Measurements from ENCODE around the gene CCDC137. TPM values are rescaled to one million over a fixed set of nuclear protein-coding genes. Genes with fewer than 3 reads are reported as not detected.

Gene CCDC137
- polyA plus RNA-seq, 1 donor from 2014 or later = 12.2 TPM

- H3K9me2 ChIP-seq (ENCODE audit: insufficient read depth, low read length) = no peaks in the 10 kb centered on the region
- peaks cover 5% of the 10 kb centered on the region for H3K36me3 ChIP-seq (ENCODE audit: insufficient read depth, low read length)
- H3K27ac ChIP-seq (ENCODE audit: low read length) = no peak overlapping the region
- no peaks in the 10 kb centered on the region for H3K9me3 ChIP-seq (ENCODE audit: low read length)
- no peak overlapping the region for H3K4me2 ChIP-seq (ENCODE audit: low read length)
- TF ChIP-seq EZH2 (IDR thresholded peaks at IDR 0.05; ENCODE audit: borderline replicate concordance, insufficient read depth, low read length, poor library complexity, severe bottlenecking) = no peak
- TF ChIP-seq, protein P1, sequence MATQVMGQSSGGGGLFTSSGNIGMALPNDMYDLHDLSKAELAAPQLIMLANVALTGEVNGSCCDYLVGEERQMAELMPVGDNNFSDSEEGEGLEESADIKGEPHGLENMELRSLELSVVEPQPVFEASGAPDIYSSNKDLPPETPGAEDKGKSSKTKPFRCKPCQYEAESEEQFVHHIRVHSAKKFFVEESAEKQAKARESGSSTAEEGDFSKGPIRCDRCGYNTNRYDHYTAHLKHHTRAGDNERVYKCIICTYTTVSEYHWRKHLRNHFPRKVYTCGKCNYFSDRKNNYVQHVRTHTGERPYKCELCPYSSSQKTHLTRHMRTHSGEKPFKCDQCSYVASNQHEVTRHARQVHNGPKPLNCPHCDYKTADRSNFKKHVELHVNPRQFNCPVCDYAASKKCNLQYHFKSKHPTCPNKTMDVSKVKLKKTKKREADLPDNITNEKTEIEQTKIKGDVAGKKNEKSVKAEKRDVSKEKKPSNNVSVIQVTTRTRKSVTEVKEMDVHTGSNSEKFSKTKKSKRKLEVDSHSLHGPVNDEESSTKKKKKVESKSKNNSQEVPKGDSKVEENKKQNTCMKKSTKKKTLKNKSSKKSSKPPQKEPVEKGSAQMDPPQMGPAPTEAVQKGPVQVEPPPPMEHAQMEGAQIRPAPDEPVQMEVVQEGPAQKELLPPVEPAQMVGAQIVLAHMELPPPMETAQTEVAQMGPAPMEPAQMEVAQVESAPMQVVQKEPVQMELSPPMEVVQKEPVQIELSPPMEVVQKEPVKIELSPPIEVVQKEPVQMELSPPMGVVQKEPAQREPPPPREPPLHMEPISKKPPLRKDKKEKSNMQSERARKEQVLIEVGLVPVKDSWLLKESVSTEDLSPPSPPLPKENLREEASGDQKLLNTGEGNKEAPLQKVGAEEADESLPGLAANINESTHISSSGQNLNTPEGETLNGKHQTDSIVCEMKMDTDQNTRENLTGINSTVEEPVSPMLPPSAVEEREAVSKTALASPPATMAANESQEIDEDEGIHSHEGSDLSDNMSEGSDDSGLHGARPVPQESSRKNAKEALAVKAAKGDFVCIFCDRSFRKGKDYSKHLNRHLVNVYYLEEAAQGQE (IDR thresholded peaks at IDR 0.05; ENCODE audit: borderline replicate concordance) = no peak
- no peak for TF ChIP-seq SMC3 (conservative IDR thresholded peaks at IDR 0.05; ENCODE audit: poor library complexity)
- no peak for TF ChIP-seq POLR2AphosphoS5 (IDR thresholded peaks at IDR 0.05)
- no peak for TF ChIP-seq CTCF (IDR thresholded peaks at IDR 0.05; ENCODE audit: poor library complexity, severe bottlenecking)
- no peak for TF ChIP-seq TAF1 (IDR thresholded peaks at IDR 0.05; ENCODE audit: low read depth)
- no peak for TF ChIP-seq EP300 (conservative IDR thresholded peaks at IDR 0.05; ENCODE audit: poor library complexity, severe bottlenecking)
- TF ChIP-seq MXI1 (conservative IDR thresholded peaks at IDR 0.05; ENCODE audit: poor library complexity, severe bottlenecking) = no peak
- TF ChIP-seq RAD21 (conservative IDR thresholded peaks at IDR 0.05) = no peak
- H4K20me1 ChIP-seq (ENCODE audit: insufficient read depth) = no peaks in the 10 kb centered on the region
- H2AFZ ChIP-seq (ENCODE audit: low read depth, low read length) = no peak overlapping the region
- H3K9ac ChIP-seq (ENCODE audit: low read length) = no peak overlapping the region
- no peaks in the 10 kb centered on the region for H3K27me3 ChIP-seq (ENCODE audit: insufficient read depth, low read depth, low read length)
- H3K79me2 ChIP-seq (replicated peaks; ENCODE audit: insufficient read depth, low read length) = no peaks in the 10 kb centered on the region
- H3K4me3 ChIP-seq (ENCODE audit: low read length) = no peak overlapping the region
- no peaks in the 10 kb centered on the region for H3F3A ChIP-seq (ENCODE audit: insufficient read depth, low read length, poor library complexity, severe bottlenecking)
Observed at GRCh38 chr17:81694810-81695209, 28.3 kb downstream of the CCDC137 start.

DNA sequence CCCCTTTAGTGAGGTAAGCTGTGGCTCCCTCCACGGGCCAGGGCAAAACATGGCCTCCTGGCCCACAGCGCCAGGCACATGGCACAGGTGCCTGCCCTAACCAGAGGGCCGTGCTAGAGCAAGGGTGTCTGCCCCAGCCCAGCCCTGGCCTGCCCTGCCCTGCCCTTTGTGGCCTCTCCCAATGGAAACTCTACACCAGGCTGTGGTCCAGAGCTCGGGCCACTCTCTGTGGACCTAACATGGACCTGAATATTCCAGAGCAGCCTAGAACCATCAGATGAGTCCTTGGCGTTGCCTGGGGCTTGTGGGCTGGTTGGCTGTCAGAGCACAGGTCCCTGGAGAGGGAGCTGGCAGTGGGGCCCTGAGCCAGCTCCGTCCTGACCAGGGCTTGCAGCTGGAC lies 28.7 kb downstream of the CCDC137 start:
- Histone ChIP-seq H3K36me3 (ENCODE audit: insufficient read depth, low read length) (peaks cover 5% of the 10 kb centered on the region), H2AFZ (ENCODE audit: low read depth, low read length) (no peak overlapping the region), H3K79me2 (replicated peaks; ENCODE audit: insufficient read depth, low read length) (no peaks in the 10 kb centered on the region), H4K20me1 (ENCODE audit: insufficient read depth) (no peaks in the 10 kb centered on the region), H3K9me3 (ENCODE audit: low read length) (no peaks in the 10 kb centered on the region), H3K27me3 (ENCODE audit: insufficient read depth, low read depth, low read length) (no peaks in the 10 kb centered on the region), H3K9ac (ENCODE audit: low read length) (no peak overlapping the region), H3K4me2 (ENCODE audit: low read length) (no peak overlapping the region), H3K27ac (ENCODE audit: low read length) (no peak overlapping the region), H3F3A (ENCODE audit: insufficient read depth, low read length, poor library complexity, severe bottlenecking) (no peaks in the 10 kb centered on the region), H3K9me2 (ENCODE audit: insufficient read depth, low read length) (no peaks in the 10 kb centered on the region), H3K4me3 (ENCODE audit: low read length) (no peak overlapping the region)
- TF ChIP-seq SMC3 (conservative IDR thresholded peaks at IDR 0.05; ENCODE audit: poor library complexity) (no peak), EP300 (conservative IDR thresholded peaks at IDR 0.05; ENCODE audit: poor library complexity, severe bottlenecking) (no peak), POLR2AphosphoS5 (IDR thresholded peaks at IDR 0.05) (no peak), TAF1 (IDR thresholded peaks at IDR 0.05; ENCODE audit: low read depth) (no peak), RAD21 (conservative IDR thresholded peaks at IDR 0.05) (no peak), MXI1 (conservative IDR thresholded peaks at IDR 0.05; ENCODE audit: poor library complexity, severe bottlenecking) (no peak), EZH2 (IDR thresholded peaks at IDR 0.05; ENCODE audit: borderline replicate concordance, insufficient read depth, low read length, poor library complexity, severe bottlenecking) (no peak), CTCF (IDR thresholded peaks at IDR 0.05; ENCODE audit: poor library complexity, severe bottlenecking) (no peak)
- TF ChIP-seq, protein P1 (IDR thresholded peaks at IDR 0.05; ENCODE audit: borderline replicate concordance) = no peak
